H1 (cell line): ENCODE data around the gene RAD54L. TPM values are rescaled to one million over a fixed set of nuclear protein-coding genes. Genes with fewer than 3 reads are reported as not detected.

Experiments used
- CTCF ChIA-PET: fragments of 300-600 bp; sonication (Branson Sonifier 250); formaldehyde crosslinking; loops from one replicate; lab custom pipeline; 2021; ENCODE audit not compliant: partially characterized antibody; lab: Charles Lee
- POLR2A ChIA-PET: fragments of 300-600 bp; sonication (Branson Sonifier 250); formaldehyde crosslinking; loops from one replicate; lab custom pipeline; 2021; ENCODE audit warnings: inconsistent platforms; ENCODE audit not compliant: partially characterized antibody; lab: Charles Lee
- DNase-seq, 2 experiments: peaks; one replicate each; pipeline versions ENCODE4 v3.0.0 to v3.0.0-alpha.2; 2010 to 2022; ENCODE audit warnings: low spot score in 2 of 2, low read depth in 1 of 2, mixed read lengths in 1 of 2
- FAIRE-seq: peaks from 2 replicates; lab custom pipeline; 2011; peaks lifted over from hg19 to GRCh38; lab: Jason Lieb, UNC
- H2AFZ ChIP-seq: 2 replicates; pipeline ENCODE4 v1.8.1; 2012; ENCODE audit warnings: low read length, inconsistent platforms
- H2AK5ac ChIP-seq: 2 replicates; pipeline ENCODE4 v1.6.1; 2013; ENCODE audit warnings: low read depth, low read length
- H2BK120ac ChIP-seq: replicated peaks from 2 replicates; pipeline ENCODE3; 2013; ENCODE audit warnings: low read depth, low read length, inconsistent platforms
- H2BK12ac ChIP-seq: 2 replicates; pipeline ENCODE4 v1.6.1; 2013; ENCODE audit warnings: low read depth, low read length
- H2BK15ac ChIP-seq: 2 replicates; pipeline ENCODE4 v1.6.1; 2013; ENCODE audit warnings: low read length
- H2BK20ac ChIP-seq: 2 replicates; pipeline ENCODE4 v1.6.1; 2013; ENCODE audit warnings: low read length
- H2BK5ac ChIP-seq: 2 replicates; pipeline ENCODE4 v1.6.1; 2013; ENCODE audit warnings: low read depth, low read length
- H3K14ac ChIP-seq: 2 replicates; pipeline ENCODE4 v1.6.1; 2013; ENCODE audit warnings: inconsistent platforms; ENCODE audit not compliant: insufficient read length
- H3K18ac ChIP-seq: 2 replicates; pipeline ENCODE4 v1.6.1; 2013; ENCODE audit warnings: low read length; ENCODE audit errors: extremely low read depth
- H3K23ac ChIP-seq: 2 replicates; pipeline ENCODE4 v1.6.1; 2013; ENCODE audit warnings: inconsistent platforms; ENCODE audit not compliant: insufficient read length
- H3K23me2 ChIP-seq: 2 replicates; pipeline ENCODE4 v1.6.1; 2013; ENCODE audit warnings: low read depth, low read length
- H3K27ac ChIP-seq: 2 replicates; pipeline ENCODE4 v1.6.1; 2011; ENCODE audit warnings: low read depth, low read length, inconsistent platforms
- H3K27me3 ChIP-seq, 4 experiments: replicated peaks in 1 of 4; 1 replicate in 1 of 4; 2 replicates in 3 of 4; pipeline versions ENCODE4 v1.6.1 to v1.8.1; 2011 to 2013; ENCODE audit warnings: low read length in 3 of 4, mild to moderate bottlenecking in 3 of 4, inconsistent platforms in 2 of 4, mixed read lengths in 2 of 4, moderate library complexity in 1 of 4; ENCODE audit not compliant: control insufficient read depth in 3 of 4, insufficient read depth in 3 of 4; ENCODE audit errors: extremely low read depth in 1 of 4
- H3K36me3 ChIP-seq, 4 experiments: 2 replicates each; pipeline versions ENCODE4 v1.6.1 to v1.8.1; 2011 to 2013; ENCODE audit warnings: mild to moderate bottlenecking in 4 of 4, low read length in 3 of 4, moderate library complexity in 2 of 4, control low read depth in 1 of 4, inconsistent platforms in 1 of 4; ENCODE audit not compliant: insufficient read depth in 4 of 4, control insufficient read depth in 2 of 4
- H3K4ac ChIP-seq: replicated peaks from 2 replicates; pipeline ENCODE3; 2013; ENCODE audit warnings: low read length, low read depth, mixed read lengths, inconsistent platforms; ENCODE audit not compliant: insufficient read length
- H3K4me1 ChIP-seq, 4 experiments: replicated peaks in 1 of 4; 1 replicate in 1 of 4; 2 replicates in 3 of 4; pipeline versions ENCODE4 v1.6.1 to v1.8.1; 2011 to 2013; ENCODE audit warnings: low read length in 3 of 4, inconsistent platforms in 2 of 4, mixed read lengths in 1 of 4; ENCODE audit not compliant: insufficient read depth in 4 of 4, control insufficient read depth in 3 of 4
- H3K4me2 ChIP-seq, 2 experiments: 2 replicates each; pipeline versions ENCODE4 v1.6.1 to v1.8.1; 2011 to 2013; ENCODE audit warnings: low read depth in 2 of 2, low read length in 2 of 2, control low read depth in 1 of 2, inconsistent platforms in 1 of 2, mild to moderate bottlenecking in 1 of 2; ENCODE audit not compliant: insufficient read depth in 1 of 2
- H3K4me3 ChIP-seq, 4 experiments: fragments of 200-600, 300-600 bp in 1 of 4; sonication (generic), shearing (Covaris generic), sonication (Bioruptor Twin) in 1 of 4; 2 replicates each; pipeline versions ENCODE4 v1.5.1 to v1.8.1; 2011 to 2016; ENCODE audit warnings: low read length in 4 of 4, low read depth in 3 of 4, control low read depth in 2 of 4, inconsistent platforms in 2 of 4, mild to moderate bottlenecking in 2 of 4, mixed read lengths in 1 of 4, moderate library complexity in 1 of 4; ENCODE audit not compliant: insufficient read depth in 2 of 4; ENCODE audit errors: extremely low read depth in 1 of 4
- H3K56ac ChIP-seq: replicated peaks from 2 replicates; pipeline ENCODE3; 2013; ENCODE audit warnings: low read depth, mild to moderate bottlenecking, mixed read lengths, low read length, inconsistent platforms; ENCODE audit not compliant: insufficient read length
- H3K79me1 ChIP-seq: 2 replicates; pipeline ENCODE4 v1.6.1; 2013; ENCODE audit warnings: low read depth, low read length, control low read depth
- H3K79me2 ChIP-seq, 2 experiments: 2 replicates each; pipeline versions ENCODE4 v1.6.1 to v1.8.1; 2012 to 2013; ENCODE audit warnings: low read length in 2 of 2, mild to moderate bottlenecking in 2 of 2, inconsistent platforms in 1 of 2; ENCODE audit not compliant: insufficient read depth in 2 of 2, control insufficient read depth in 1 of 2
- H3K9ac ChIP-seq, 4 experiments: replicated peaks in 1 of 4; 1 replicate in 1 of 4; 2 replicates in 3 of 4; pipeline versions ENCODE4 v1.6.1 to v1.8.1; 2011 to 2013; ENCODE audit warnings: low read depth in 3 of 4, low read length in 3 of 4, control low read depth in 2 of 4, mild to moderate bottlenecking in 2 of 4, moderate library complexity in 2 of 4, inconsistent platforms in 1 of 4; ENCODE audit errors: extremely low read depth in 1 of 4
- H3K9me3 ChIP-seq, 2 experiments: 2 replicates each; pipeline versions ENCODE4 v1.6.1 to v1.8.1; 2012 to 2013; ENCODE audit warnings: mild to moderate bottlenecking in 2 of 2, moderate library complexity in 2 of 2, control low read depth in 1 of 2, inconsistent platforms in 1 of 2, low read depth in 1 of 2, low read length in 1 of 2, mixed read lengths in 1 of 2; ENCODE audit not compliant: insufficient read depth in 2 of 2
- H4K20me1 ChIP-seq, 2 experiments: replicated peaks in 1 of 2; 2 replicates each; pipeline versions ENCODE3 to v1.8.1; 2011 to 2013; ENCODE audit warnings: inconsistent platforms in 2 of 2, low read length in 2 of 2, mild to moderate bottlenecking in 1 of 2; ENCODE audit not compliant: insufficient read depth in 2 of 2, control insufficient read depth in 1 of 2
- H4K5ac ChIP-seq: 2 replicates; pipeline ENCODE4 v1.6.1; 2013; ENCODE audit warnings: low read length, low read depth, mixed read lengths, inconsistent platforms; ENCODE audit not compliant: insufficient read length
- H4K8ac ChIP-seq: 2 replicates; pipeline ENCODE4 v1.8.0; 2013; ENCODE audit warnings: mild to moderate bottlenecking, moderate library complexity, low read length, inconsistent platforms; ENCODE audit not compliant: insufficient read depth; ENCODE audit errors: extremely low read depth
- H4K91ac ChIP-seq: replicated peaks from 2 replicates; pipeline ENCODE3; 2013; ENCODE audit warnings: low read length, mixed read lengths, inconsistent platforms; ENCODE audit not compliant: insufficient read length
- BACH1 ChIP-seq: IDR thresholded peaks from 2 replicates; pipeline ENCODE4 v1.6.1; 2012; ENCODE audit warnings: low read length, improper control_type of control experiment
- BRCA1 ChIP-seq: IDR thresholded peaks from 2 replicates; pipeline ENCODE4 v1.6.1; 2012; ENCODE audit warnings: low read depth, low read length, improper control_type of control experiment
- SIRT6 ChIP-seq: IDR thresholded peaks from one replicate; pipeline ENCODE4 v1.7.1; 2012; ENCODE audit warnings: low read length, inconsistent platforms
- SP1 ChIP-seq: IDR thresholded peaks from 2 replicates; pipeline ENCODE4 v1.6.1; 2011; ENCODE audit warnings: low read depth, low read length
- TEAD4 ChIP-seq: IDR thresholded peaks from 2 replicates; pipeline ENCODE4 v1.6.1; 2012; ENCODE audit warnings: low read depth, low read length, inconsistent platforms, mixed read lengths
- WGBS, 2 experiments: shearing (Covaris generic) in 1 of 2; methylation state at CpG; one replicate each; pipeline versions ENCODE4 v1.1.6 to v1.1.7; 2013 to 2015; ENCODE audit warnings: low lambda C conversion rate in 2 of 2, mixed read lengths in 2 of 2, inconsistent platforms in 1 of 2, low coverage in 1 of 2, missing lambda C conversion rate in 1 of 2; ENCODE audit not compliant: insufficient replicate concordance in 2 of 2, insufficient coverage in 1 of 2, insufficient read length in 1 of 2; ENCODE audit errors: extremely low coverage in 1 of 2, missing lambda C conversion rate in 1 of 2; 5-methylcytosine and 5-hydroxymethylcytosine counted together
- polyA plus RNA-seq, 7 experiments: library from polyadenylated mRNA; depleted of rRNA in 3 of 7; stranded (reverse) in 5 of 7; unstranded in 2 of 7; fragments of >200 nt in 5 of 7; fragments of 200-250 nt in 2 of 7; gene quantifications; 1 replicate in 5 of 7; 2 replicates in 1 of 7; 4 replicates in 1 of 7; pipeline versions ENCODE4 v1.2.1 to v1.2.3, GENCODE V29; 2011 to 2013; ENCODE audit warnings: missing spikeins in 2 of 7, mixed read lengths in 2 of 7
- total RNA-seq: library from RNA; stranded (reverse); fragmentation: NEBNext Ultra II Directional; extraction: Animal tissue kit (Norgen Biotek cat#: 25700); gene quantifications from 2 replicates; pipeline ENCODE4 v1.2.1, GENCODE V29; 2021

RAD54L gene
- total and polyA plus RNA-seq, 2 of the 8 experiments (the other 6 are each of a cell fraction or from before 2014, with no cell fraction given): 43.5 to 50.3 TPM

- H3K18ac ChIP-seq: no peak overlapping the region
- H2AK5ac ChIP-seq: no peak overlapping the region
- no peak overlapping the region for H3K9ac ChIP-seq
- no peak overlapping the region for H4K8ac ChIP-seq
- H3K27ac ChIP-seq: no peak overlapping the region
- no peak overlapping the region for H2BK20ac ChIP-seq
- no peak overlapping the region for H3K4ac ChIP-seq
- no peaks in the 10 kb centered on the region for H3K9me3 ChIP-seq
- H2BK12ac ChIP-seq: no peak overlapping the region
- DNase-seq (no peak), FAIRE-seq (no peak)
- no peak overlapping the region for H3K23ac ChIP-seq
- POLR2A ChIA-PET: interaction anchor here (0.7 to 29.9 kb wide), 4 partner anchors 12 to 680 kb away, joined by 3 to 689 read pairs (median 52); partner anchors contain the start of genes LRRC41, NASP, RAD54L and UQCRH
- no peak overlapping the region for H2AFZ ChIP-seq
- H4K91ac ChIP-seq: no peak overlapping the region
- CTCF ChIA-PET: interaction anchor here (1.1 to 1.8 kb wide), 5 partner anchors 10 to 227 kb away, joined by 3 to 6 read pairs (median 4); no protein-coding TSS in a partner anchor
- H3K14ac ChIP-seq: no peak overlapping the region
- H3K4me3 ChIP-seq: no peak overlapping the region
- no peak overlapping the region for H4K5ac ChIP-seq
- no peaks in the 10 kb centered on the region; a peak in 1 of 7 replicates for H3K27me3 ChIP-seq
- TF ChIP-seq BACH1 (no peak), BRCA1 (no peak), SIRT6 (no peak), TEAD4 (no peak), SP1 (no peak)
- H3K36me3 ChIP-seq: peaks cover 38 to 91% (median 79%) of the 10 kb centered on the region in 4 experiments
- no peak overlapping the region for H2BK120ac ChIP-seq
- no peak overlapping the region for H2BK15ac ChIP-seq
- H3K23me2 ChIP-seq: no peaks in the 10 kb centered on the region
- H3K4me1 ChIP-seq: no peaks in the 10 kb centered on the region
- H3K79me1 ChIP-seq: no peaks in the 10 kb centered on the region; the same call in 1 of the 2 replicates
- H3K56ac ChIP-seq: no peak overlapping the region
- H3K4me2 ChIP-seq: no peak overlapping the region
- WGBS, 2 experiments: 95% methylated on average over 2 of the region's 2 CpGs; no CpG with 5 or more reads in 1 of the 2 experiments
- peaks cover 0 to 5% of the 10 kb centered on the region in 2 experiments for H4K20me1 ChIP-seq
- H3K79me2 ChIP-seq: no peaks in the 10 kb centered on the region
- H2BK5ac ChIP-seq: no peak overlapping the region
These were observed 15.6 kb downstream of the RAD54L start for GRCh38 chr1:46263146-46263545.
